ENCODE results near the gene PSG7.
"Not testable (repeated sequence)": the region's sequence is repeated elsewhere in the genome, so short reads cannot be mapped to it uniquely, and the experiment has no call there.

DNA sequence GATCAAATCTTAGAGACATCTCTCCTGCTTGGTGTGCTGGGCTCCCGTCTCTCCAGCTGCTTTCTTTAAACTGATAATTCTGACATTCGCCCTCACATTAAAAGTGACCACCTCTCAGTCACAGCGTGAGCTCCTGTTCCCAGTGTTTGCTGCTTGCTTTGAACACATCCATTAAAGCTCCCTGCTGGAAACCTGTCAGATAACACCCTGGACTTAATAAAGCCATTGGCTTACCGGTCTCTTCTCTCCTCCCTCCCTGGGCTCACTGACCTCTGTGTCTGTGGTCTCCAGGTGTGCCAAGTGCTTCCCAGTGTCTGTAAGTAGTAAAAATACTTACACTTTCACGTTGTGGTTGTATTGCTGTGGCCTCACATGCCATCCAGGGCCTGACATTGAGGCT lies 55.0 kb downstream of the PSG7 start:
- TF ChIP-seq, protein P1, sequence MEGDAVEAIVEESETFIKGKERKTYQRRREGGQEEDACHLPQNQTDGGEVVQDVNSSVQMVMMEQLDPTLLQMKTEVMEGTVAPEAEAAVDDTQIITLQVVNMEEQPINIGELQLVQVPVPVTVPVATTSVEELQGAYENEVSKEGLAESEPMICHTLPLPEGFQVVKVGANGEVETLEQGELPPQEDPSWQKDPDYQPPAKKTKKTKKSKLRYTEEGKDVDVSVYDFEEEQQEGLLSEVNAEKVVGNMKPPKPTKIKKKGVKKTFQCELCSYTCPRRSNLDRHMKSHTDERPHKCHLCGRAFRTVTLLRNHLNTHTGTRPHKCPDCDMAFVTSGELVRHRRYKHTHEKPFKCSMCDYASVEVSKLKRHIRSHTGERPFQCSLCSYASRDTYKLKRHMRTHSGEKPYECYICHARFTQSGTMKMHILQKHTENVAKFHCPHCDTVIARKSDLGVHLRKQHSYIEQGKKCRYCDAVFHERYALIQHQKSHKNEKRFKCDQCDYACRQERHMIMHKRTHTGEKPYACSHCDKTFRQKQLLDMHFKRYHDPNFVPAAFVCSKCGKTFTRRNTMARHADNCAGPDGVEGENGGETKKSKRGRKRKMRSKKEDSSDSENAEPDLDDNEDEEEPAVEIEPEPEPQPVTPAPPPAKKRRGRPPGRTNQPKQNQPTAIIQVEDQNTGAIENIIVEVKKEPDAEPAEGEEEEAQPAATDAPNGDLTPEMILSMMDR (IDR thresholded peaks at IDR 0.05), result not testable (repeated sequence)
- not testable (repeated sequence) for TF ChIP-seq POLR2A, POLR2AphosphoS5 (IDR thresholded peaks at IDR 0.05)

All from transverse colon (tissue), 4 donors.